Suppressor macrophage treated with lipopolysaccharide for 4 hours (primary cell): Measurements from ENCODE around the gene ARL4C.

Experiments
- DNase-seq: peaks from one replicate; pipeline ENCODE4 v3.0.0-alpha.2; 2020

The ARL4C gene

DNA sequence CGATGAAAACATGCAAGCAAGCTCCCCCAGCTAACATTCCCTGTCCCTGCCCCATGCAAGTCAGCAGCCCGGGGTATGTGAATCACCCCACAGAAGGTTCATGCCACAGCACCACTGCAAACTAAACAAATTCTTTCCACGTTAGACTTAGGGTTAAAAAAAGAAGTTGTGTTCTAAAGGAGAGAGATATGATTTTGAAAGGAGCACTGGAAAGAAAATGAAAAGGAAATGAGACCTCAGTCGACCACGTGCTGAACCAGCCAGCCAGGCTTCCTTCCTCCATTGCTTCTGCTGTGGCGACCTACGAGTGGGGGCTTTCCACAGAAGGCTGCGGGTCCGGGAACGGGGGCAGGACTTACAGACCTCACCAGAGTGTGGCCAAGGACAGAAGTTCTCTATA is 52.0 kb downstream of the ARL4C start:
- DNase-seq = peak; percentile 90

DNA sequence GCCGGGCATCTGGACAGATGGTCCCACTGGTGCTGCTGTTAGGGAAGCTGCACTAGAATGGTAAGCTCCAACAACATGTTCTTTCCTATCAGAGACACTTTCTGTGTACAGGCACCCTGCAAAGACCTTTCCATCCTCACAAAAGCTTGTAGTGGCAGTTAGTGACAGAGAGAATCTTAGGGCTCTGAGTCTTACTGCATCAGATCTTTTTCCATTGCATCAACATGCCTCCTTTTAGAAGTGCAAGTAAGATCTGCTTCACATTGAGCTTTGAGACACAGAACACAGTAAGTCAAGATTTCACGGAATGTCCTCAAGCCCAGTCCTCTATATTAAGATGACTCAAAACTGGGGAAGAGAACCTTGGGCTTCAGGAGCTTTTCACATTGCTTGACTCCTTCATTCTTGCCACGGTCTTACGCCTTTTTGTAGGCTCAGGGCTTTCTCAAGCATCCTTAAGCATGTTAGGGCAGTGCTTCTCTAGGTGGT is 52.6 kb downstream of the ARL4C start:
- DNase-seq = no peak
